AG08395 (cell line): ENCODE results near the gene FCRLB.
"Not testable (repeated sequence)": the region's sequence is repeated elsewhere in the genome, so short reads cannot be mapped to it uniquely, and the experiment has no call there.

Experiments
- DNase-seq: peaks from one replicate; pipeline ENCODE4 v3.0.0; 2012; ENCODE audit warnings: mixed read lengths, low spot score

Gene FCRLB

GRCh38 chr1:161720956-161721737, at the start of gene FCRLB:
FCRLB (plus strand) TSS chr1:161721544; CDS start chr1:161722673, 1,129 bp downstream.
- no peak for DNase-seq

- DNase-seq = not testable (repeated sequence)
Observed at GRCh38 chr1:161673437-161673836, 47.9 kb upstream of the FCRLB start.

GRCh38 chr1:161674447-161674846, 46.9 kb upstream of the FCRLB start:
- DNase-seq = not testable (repeated sequence)

- DNase-seq = not testable (repeated sequence)
Observed at GRCh38 chr1:161674908-161675307, 46.4 kb upstream of the FCRLB start.

GRCh38 chr1:161676441-161676840, 44.9 kb upstream of the FCRLB start:
- DNase-seq = no peak

- no peak for DNase-seq
Observed at GRCh38 chr1:161676958-161677689, 44.2 kb upstream of the FCRLB start.

- no peak for DNase-seq
Observed at GRCh38 chr1:161678500-161678899, 42.8 kb upstream of the FCRLB start.

GRCh38 chr1:161681879-161682278, 39.5 kb upstream of the FCRLB start:
- DNase-seq = no peak

GRCh38 chr1:161688946-161689345, 32.4 kb upstream of the FCRLB start:
- DNase-seq = no peak

GRCh38 chr1:161691846-161692245, 29.5 kb upstream of the FCRLB start:
- DNase-seq = no peak

GRCh38 chr1:161693020-161693712, 28.2 kb upstream of the FCRLB start:
- DNase-seq = not testable (repeated sequence)

- DNase-seq = not testable (repeated sequence)
Observed at GRCh38 chr1:161698302-161698701, 23.0 kb upstream of the FCRLB start.

GRCh38 chr1:161702250-161702649, 19.1 kb upstream of the FCRLB start:
- DNase-seq = no peak

- DNase-seq = no peak
Observed at GRCh38 chr1:161705537-161705936, 15.8 kb upstream of the FCRLB start.

GRCh38 chr1:161706113-161706481, 15.2 kb upstream of the FCRLB start:
- DNase-seq = no peak

GRCh38 chr1:161706482-161707347, 14.6 kb upstream of the FCRLB start, which contains the start of gene FCRLA:
FCRLA (plus strand) TSS chr1:161707229; CDS start chr1:161707265, 36 bp downstream.
- DNase-seq = peak; percentile 88

GRCh38 chr1:161707503-161707902, 13.8 kb upstream of the FCRLB start:
- DNase-seq = no peak

GRCh38 chr1:161709373-161709772, 12.0 kb upstream of the FCRLB start:
- no peak for DNase-seq

GRCh38 chr1:161710560-161710959, 10.8 kb upstream of the FCRLB start:
- no peak for DNase-seq

- no peak for DNase-seq
Observed at GRCh38 chr1:161718559-161719324, 2.6 kb upstream of the FCRLB start.

- no peak for DNase-seq
Observed at GRCh38 chr1:161719325-161719611, 2.1 kb upstream of the FCRLB start.
